AG04450 (cell line): ENCODE data around the gene NBEAL2. TPM values are rescaled to one million over a fixed set of nuclear protein-coding genes. Genes with fewer than 3 reads are reported as not detected.

Source experiments
- CTCF ChIA-PET: fragments of 300-600, 350-600 bp; formaldehyde crosslinking; extraction: SDS; loops from one replicate; lab custom pipeline; 2022; ENCODE audit warnings: antibody characterized with exemption, inconsistent platforms; lab: Charles Lee
- POLR2A ChIA-PET: fragments of 350-600 bp; formaldehyde crosslinking; extraction: SDS; loops from one replicate; lab custom pipeline; 2021; ENCODE audit warnings: antibody characterized with exemption, inconsistent platforms; lab: Yijun Ruan, JAX
- DNase-seq: peaks from one replicate; pipeline ENCODE4 v3.0.0-alpha.2; 2011; ENCODE audit warnings: low read depth, low spot score
- H3K27ac ChIP-seq: one replicate; pipeline ENCODE4 v1.5.1; 2012; ENCODE audit warnings: low read depth, low read length, control low read depth
- H3K27me3 ChIP-seq: one replicate; pipeline ENCODE4 v1.6.0; 2012; ENCODE audit warnings: low read length; ENCODE audit not compliant: control insufficient read depth, insufficient read depth
- H3K4me3 ChIP-seq: 2 replicates; pipeline ENCODE4 v1.5.1; 2011; ENCODE audit warnings: mild to moderate bottlenecking, low read depth, low read length, control low read depth
- H3K9me3 ChIP-seq: 2 replicates; pipeline ENCODE4 v1.5.1; 2012; ENCODE audit warnings: low read length; ENCODE audit not compliant: control insufficient read depth, insufficient read depth
- CTCF ChIP-seq: IDR thresholded peaks from 2 replicates; pipeline ENCODE4 v1.5.1; 2011; ENCODE audit warnings: low read depth, low read length, control low read depth, inconsistent platforms
- polyA plus RNA-seq: library from polyadenylated mRNA; depleted of rRNA; stranded (reverse); fragments of >200 nt; gene quantifications from 2 replicates; pipeline ENCODE4 v1.2.3, GENCODE V29; 2011

The NBEAL2 gene
- polyA plus RNA-seq, 1 experiment = 2.1 TPM

GRCh38 chr3:47011371-47011770 is 31.9 kb downstream of the NBEAL2 start:
- no peak for TF ChIP-seq CTCF
- ChIA-PET CTCF (interaction anchor here (0.6 to 1.4 kb wide), 2 partner anchors 76 to 312 kb away, joined by 6 read pairs; no protein-coding TSS in a partner anchor), POLR2A (no interaction called here)
- DNase-seq = no peak
- Histone ChIP-seq H3K27me3 (no peaks in the 10 kb centered on the region), H3K4me3 (no peak overlapping the region), H3K9me3 (no peaks in the 10 kb centered on the region; the same call in 1 of the 2 replicates), H3K27ac (no peak overlapping the region)

- ChIA-PET POLR2A (no interaction called here), CTCF (interaction anchor here (1.4 kb wide), 1 partner anchor 77 kb away, joined by 6 read pairs; no protein-coding TSS in a partner anchor)
- no peak for TF ChIP-seq CTCF
- Histone ChIP-seq H3K4me3 (no peak overlapping the region), H3K27me3 (no peaks in the 10 kb centered on the region), H3K9me3 (no peaks in the 10 kb centered on the region; the same call in 1 of the 2 replicates), H3K27ac (no peak overlapping the region)
- no peak for DNase-seq
Measured at GRCh38 chr3:47012342-47013230, 33.1 kb downstream of the NBEAL2 start.

GRCh38 chr3:47013231-47013630 is 33.8 kb downstream of the NBEAL2 start:
- ChIA-PET CTCF (no interaction called here), POLR2A (no interaction called here)
- Histone ChIP-seq H3K27me3 (no peaks in the 10 kb centered on the region), H3K27ac (no peak overlapping the region), H3K9me3 (no peaks in the 10 kb centered on the region; the same call in 1 of the 2 replicates), H3K4me3 (no peak overlapping the region)
- TF ChIP-seq CTCF = no peak
- DNase-seq = no peak

- Histone ChIP-seq H3K27me3 (no peaks in the 10 kb centered on the region), H3K4me3 (no peak overlapping the region), H3K9me3 (no peaks in the 10 kb centered on the region; the same call in 1 of the 2 replicates), H3K27ac (no peak overlapping the region)
- TF ChIP-seq CTCF = no peak
- DNase-seq = no peak
- ChIA-PET POLR2A (no interaction called here), CTCF (no interaction called here)
Measured at GRCh38 chr3:47014036-47014435, 34.6 kb downstream of the NBEAL2 start.

- CTCF ChIA-PET = no interaction called here
- POLR2A ChIA-PET = no interaction called here
- Histone ChIP-seq H3K27ac (no peak overlapping the region), H3K9me3 (no peaks in the 10 kb centered on the region; the same call in 1 of the 2 replicates), H3K4me3 (no peak overlapping the region), H3K27me3 (no peaks in the 10 kb centered on the region)
- TF ChIP-seq CTCF = no peak
- no peak for DNase-seq
Measured at GRCh38 chr3:47015151-47015550, 35.7 kb downstream of the NBEAL2 start.
